ENCODE data around the gene AGK. TPM values are rescaled to one million over a fixed set of nuclear protein-coding genes. Genes with fewer than 3 reads are reported as not detected.
"Not testable (repeated sequence)": the region's sequence is repeated elsewhere in the genome, so short reads cannot be mapped to it uniquely, and the experiment has no call there.

The AGK gene
- total and polyA plus RNA-seq, 2 donors (not counting 1 experiment from before 2014, with no cell fraction given), result 12.8 to 26.1 TPM

DNA sequence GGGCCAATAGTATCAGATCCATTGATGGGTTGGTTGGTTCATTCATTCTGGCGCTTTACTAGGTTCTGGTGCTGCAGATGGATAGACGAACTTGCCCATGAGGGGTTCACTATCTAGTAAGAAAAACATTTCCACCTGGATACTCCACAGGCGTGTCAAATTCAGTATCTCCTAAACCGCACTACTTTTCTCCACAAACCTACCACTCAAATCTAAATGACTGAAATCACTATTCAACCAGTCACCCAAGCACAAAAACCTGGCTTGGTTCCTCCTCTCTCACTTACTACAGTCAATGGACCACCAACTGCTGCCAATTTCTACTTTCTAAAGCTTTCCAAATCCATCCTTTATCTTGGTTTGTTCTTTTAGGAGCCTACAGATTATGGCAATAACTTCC is 572 bp downstream of the AGK start:
- H3K9me3 Mint-ChIP-seq (ENCODE audit: insufficient read depth), result no peaks in the 10 kb centered on the region
- H3K4me3 Mint-ChIP-seq, result peak overlapping the region; percentile 87
- Histone ChIP-seq H3K4me3 (ENCODE audit: control extremely low read depth in 1 of 5, extremely low read depth in 1 of 5, insufficient read depth in 1 of 5, low read depth in 2 of 5, low read length in 4 of 5) (peak overlapping the region; percentile 49 to 80 (median 75)), H2AFZ (ENCODE audit: insufficient read depth, low read depth, low read length, poor library complexity, severe bottlenecking) (peak overlapping the region; percentile 91), H3K4me1 (ENCODE audit: control insufficient read depth in 2 of 2, insufficient read depth in 2 of 2, low read length in 2 of 2) (peaks cover 12% of the 10 kb centered on the region in 2 donors), H4K20me1 (ENCODE audit: control insufficient read depth, insufficient read depth, low read length, poor library complexity, severe bottlenecking) (no peaks in the 10 kb centered on the region), H3K27me3 (replicated peaks in 1 of 4; ENCODE audit: control extremely low read depth in 1 of 4, control insufficient read depth in 3 of 4, insufficient read depth in 4 of 4, low read length in 3 of 4) (no peaks in the 10 kb centered on the region), H3K9me3 (ENCODE audit: control extremely low read depth in 1 of 3, control insufficient read depth in 2 of 3, insufficient read depth in 1 of 3, low read length in 2 of 3) (peaks cover 0 to 4% (median 0%) of the 10 kb centered on the region in 3 donors), H3K27ac (ENCODE audit: low read length in 2 of 2) (peak overlapping the region in 1 of 2 donors; percentile 78), H3K36me3 (replicated peaks in 1 of 2; ENCODE audit: control extremely low read depth in 1 of 2, control insufficient read depth in 1 of 2, extremely low read depth in 1 of 2, insufficient read depth in 2 of 2, low read length in 1 of 2) (peaks cover 2% of the 10 kb centered on the region in 2 experiments), H3K79me2 (ENCODE audit: control insufficient read depth, insufficient read depth, low read length) (peaks cover 10% of the 10 kb centered on the region), H3K9ac (ENCODE audit: low read length) (peak overlapping the region; percentile 97), H3K4me2 (replicated peaks; ENCODE audit: low read depth, low read length, poor library complexity, severe bottlenecking) (peak overlapping the region; percentile 75)
- ChIA-PET POLR2A (no interaction called here), CTCF (interaction anchor here (1.0 to 1.5 kb wide), 2 partner anchors 18 kb away, joined by 3 to 7 read pairs; no protein-coding TSS in a partner anchor)
- DNase-seq (no peak), ATAC-seq (ENCODE audit: low read depth) (no peak)
- intact Hi-C loops (cut with micrococcal nuclease), result loop anchor here (1.0 to 5.0 kb wide), 3 partner anchors 101 to 187 kb away; partner anchors contain the start of gene SSBP1
- 40% methylated on average over 2 of the region's 4 CpGs for WGBS (ENCODE audit: insufficient coverage)
- H3K27me3 Mint-ChIP-seq, result no peaks in the 10 kb centered on the region
- peak overlapping the region; percentile 75 for H3K27ac Mint-ChIP-seq
- no peak for TF ChIP-seq CTCF (IDR thresholded peaks at IDR 0.05)
- no peak for TF ChIP-seq EZH2 (IDR thresholded peaks at IDR 0.05; ENCODE audit: borderline replicate concordance, insufficient read depth, low read depth, low read length, poor library complexity, severe bottlenecking)
- H3K4me1 Mint-ChIP-seq, result peaks cover 29% of the 10 kb centered on the region

DNA sequence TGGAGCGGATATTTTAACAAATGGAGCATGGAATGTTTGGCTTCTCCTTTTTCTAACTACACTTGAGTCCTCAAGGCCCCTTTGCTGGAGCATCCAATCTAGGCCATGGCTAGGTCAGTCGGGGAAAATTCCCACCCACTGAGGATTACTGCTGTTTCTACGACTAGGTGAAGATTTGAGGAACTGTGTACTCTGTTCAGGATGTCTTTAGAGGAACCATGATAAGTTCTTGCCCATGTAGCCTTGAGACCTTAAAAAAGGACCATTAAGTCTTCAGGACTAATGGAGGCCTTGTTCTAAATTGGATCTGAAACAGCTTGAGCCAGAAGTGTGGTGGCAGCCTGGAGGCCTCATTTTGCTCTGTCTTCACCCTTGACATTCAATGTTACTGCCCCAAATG is 6.2 kb downstream of the AGK start:
- Histone ChIP-seq H2AFZ (ENCODE audit: insufficient read depth, low read depth, low read length, poor library complexity, severe bottlenecking) (no peak overlapping the region), H3K4me3 (ENCODE audit: control extremely low read depth in 1 of 5, extremely low read depth in 1 of 5, insufficient read depth in 1 of 5, low read depth in 2 of 5, low read length in 4 of 5) (no peak overlapping the region), H3K9me3 (ENCODE audit: control extremely low read depth in 1 of 3, control insufficient read depth in 2 of 3, insufficient read depth in 1 of 3, low read length in 2 of 3) (peaks cover 0 to 5% (median 0%) of the 10 kb centered on the region in 3 donors), H3K79me2 (ENCODE audit: control insufficient read depth, insufficient read depth, low read length) (peaks cover 16% of the 10 kb centered on the region), H3K36me3 (replicated peaks in 1 of 2; ENCODE audit: control extremely low read depth in 1 of 2, control insufficient read depth in 1 of 2, extremely low read depth in 1 of 2, insufficient read depth in 2 of 2, low read length in 1 of 2) (peaks cover 5 to 10% of the 10 kb centered on the region in 2 experiments), H3K9ac (ENCODE audit: low read length) (no peak overlapping the region), H3K27ac (ENCODE audit: low read length in 2 of 2) (no peak overlapping the region), H3K4me1 (ENCODE audit: control insufficient read depth in 2 of 2, insufficient read depth in 2 of 2, low read length in 2 of 2) (peaks cover 0 to under 1% of the 10 kb centered on the region in 2 donors), H3K4me2 (replicated peaks; ENCODE audit: low read depth, low read length, poor library complexity, severe bottlenecking) (no peak overlapping the region), H4K20me1 (ENCODE audit: control insufficient read depth, insufficient read depth, low read length, poor library complexity, severe bottlenecking) (no peaks in the 10 kb centered on the region), H3K27me3 (replicated peaks in 1 of 4; ENCODE audit: control extremely low read depth in 1 of 4, control insufficient read depth in 3 of 4, insufficient read depth in 4 of 4, low read length in 3 of 4) (no peaks in the 10 kb centered on the region)
- Mint-ChIP-seq H3K4me1 (peaks cover 13% of the 10 kb centered on the region), H3K4me3 (no peak overlapping the region), H3K27me3 (no peaks in the 10 kb centered on the region), H3K27ac (no peak overlapping the region), H3K9me3 (ENCODE audit: insufficient read depth) (no peaks in the 10 kb centered on the region)
- DNase-seq, result no peak
- intact Hi-C loops (cut with micrococcal nuclease), result no loop called here
- no peak for ATAC-seq (ENCODE audit: low read depth)
- ChIA-PET CTCF (no interaction called here), POLR2A (no interaction called here)
- WGBS (ENCODE audit: insufficient coverage), result no CpG with 5 or more reads among the region's 3 CpGs
- TF ChIP-seq EZH2 (IDR thresholded peaks at IDR 0.05; ENCODE audit: borderline replicate concordance, insufficient read depth, low read depth, low read length, poor library complexity, severe bottlenecking) (no peak), CTCF (IDR thresholded peaks at IDR 0.05) (no peak)

DNA sequence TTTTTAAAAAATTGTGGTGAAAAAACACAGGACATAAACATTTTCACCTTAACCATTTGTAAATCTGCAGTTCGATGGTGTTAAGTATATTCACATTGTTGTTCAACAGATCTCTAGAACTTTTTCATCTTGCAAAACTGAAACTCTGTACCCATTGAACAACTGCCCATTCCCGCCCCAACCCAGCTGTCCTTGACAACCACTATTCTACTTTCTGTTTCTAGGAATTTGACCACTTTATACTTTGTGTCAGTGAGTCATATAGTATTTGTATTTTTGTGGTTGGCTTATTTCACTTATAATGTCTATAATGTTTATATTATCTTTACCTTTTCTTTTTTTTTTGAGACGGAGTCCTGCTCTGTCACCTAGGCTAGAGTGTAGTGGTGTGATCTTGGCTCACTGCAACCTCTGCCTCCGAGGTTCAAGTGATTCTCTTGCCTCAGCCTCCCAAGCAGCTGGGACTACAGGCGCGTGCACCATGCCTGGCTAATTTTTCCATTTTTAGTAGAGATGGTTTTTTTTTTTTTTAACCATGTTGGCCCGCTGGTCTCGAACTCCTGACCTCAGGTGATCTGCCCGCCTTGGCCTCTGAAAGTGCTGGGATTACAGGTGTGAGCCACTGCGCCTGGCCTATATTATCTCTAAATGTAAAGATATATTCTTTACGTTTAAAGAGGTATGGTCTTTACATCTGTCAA is 6.8 kb downstream of the AGK start:
- POLR2A ChIA-PET; H3K27me3 ChIP-seq (replicated peaks in 1 of 4; ENCODE audit: control extremely low read depth in 1 of 4, control insufficient read depth in 3 of 4, insufficient read depth in 4 of 4, low read length in 3 of 4); intact Hi-C loops (cut with micrococcal nuclease); H4K20me1 ChIP-seq (ENCODE audit: control insufficient read depth, insufficient read depth, low read length, poor library complexity, severe bottlenecking); H3K27me3 Mint-ChIP-seq; H3K9ac ChIP-seq (ENCODE audit: low read length); H3K9me3 ChIP-seq (ENCODE audit: control extremely low read depth in 1 of 3, control insufficient read depth in 2 of 3, insufficient read depth in 1 of 3, low read length in 2 of 3); H3K4me3 Mint-ChIP-seq; H3K4me1 Mint-ChIP-seq; H3K4me3 ChIP-seq (ENCODE audit: control extremely low read depth in 1 of 5, extremely low read depth in 1 of 5, insufficient read depth in 1 of 5, low read depth in 2 of 5, low read length in 4 of 5); H3K4me2 ChIP-seq (replicated peaks; ENCODE audit: low read depth, low read length, poor library complexity, severe bottlenecking); H2AFZ ChIP-seq (ENCODE audit: insufficient read depth, low read depth, low read length, poor library complexity, severe bottlenecking); H3K27ac ChIP-seq (ENCODE audit: low read length in 2 of 2); ATAC-seq (ENCODE audit: low read depth); DNase-seq; H3K9me3 Mint-ChIP-seq (ENCODE audit: insufficient read depth); H3K27ac Mint-ChIP-seq; H3K4me1 ChIP-seq (ENCODE audit: control insufficient read depth in 2 of 2, insufficient read depth in 2 of 2, low read length in 2 of 2): not testable (repeated sequence)
- Histone ChIP-seq H3K36me3 (replicated peaks in 1 of 2; ENCODE audit: control extremely low read depth in 1 of 2, control insufficient read depth in 1 of 2, extremely low read depth in 1 of 2, insufficient read depth in 2 of 2, low read length in 1 of 2) (peaks cover 5 to 11% of the 10 kb centered on the region in 2 experiments), H3K79me2 (ENCODE audit: control insufficient read depth, insufficient read depth, low read length) (peaks cover 19% of the 10 kb centered on the region)
- 94% methylated on average over 3 of the region's 11 CpGs for WGBS (ENCODE audit: insufficient coverage)
- CTCF ChIA-PET, result interaction anchor here (1.1 to 1.5 kb wide), 2 partner anchors 26 to 92 kb away, joined by 3 read pairs; no protein-coding TSS in a partner anchor
